ENCODE data around the gene GPC6.
A peak's percentile ranks its signal among the peaks of the same experiment; 100 is the strongest.

GPC6 gene

GRCh38 chr13:94080527-94080926 lies 853.9 kb downstream of the GPC6 start:
- no peak for DNase-seq

GRCh38 chr13:94087100-94087499 lies 860.5 kb downstream of the GPC6 start:
- no peak for DNase-seq

DNA sequence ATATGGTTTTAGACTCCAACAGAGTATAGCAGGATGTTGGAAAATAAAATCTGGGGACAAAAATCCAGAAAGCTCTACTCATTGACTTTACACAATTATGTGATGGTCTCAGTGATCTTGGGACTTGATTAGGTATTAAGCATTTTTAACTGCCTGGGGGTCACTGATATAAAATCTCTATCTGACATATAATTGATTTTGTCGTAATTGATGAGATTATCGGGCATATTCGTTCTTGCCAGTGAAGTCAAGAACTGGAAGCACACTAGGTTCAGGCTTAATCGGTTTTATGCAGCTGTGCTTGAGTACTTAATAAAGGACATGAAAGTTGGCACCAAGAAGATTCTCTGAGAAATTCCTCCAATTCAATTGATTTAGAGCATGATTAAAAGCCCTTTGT lies 862.1 kb downstream of the GPC6 start:
- DNase-seq, result no peak

- no peak for DNase-seq
Measured at GRCh38 chr13:94090773-94091480, 864.3 kb downstream of the GPC6 start.

DNA sequence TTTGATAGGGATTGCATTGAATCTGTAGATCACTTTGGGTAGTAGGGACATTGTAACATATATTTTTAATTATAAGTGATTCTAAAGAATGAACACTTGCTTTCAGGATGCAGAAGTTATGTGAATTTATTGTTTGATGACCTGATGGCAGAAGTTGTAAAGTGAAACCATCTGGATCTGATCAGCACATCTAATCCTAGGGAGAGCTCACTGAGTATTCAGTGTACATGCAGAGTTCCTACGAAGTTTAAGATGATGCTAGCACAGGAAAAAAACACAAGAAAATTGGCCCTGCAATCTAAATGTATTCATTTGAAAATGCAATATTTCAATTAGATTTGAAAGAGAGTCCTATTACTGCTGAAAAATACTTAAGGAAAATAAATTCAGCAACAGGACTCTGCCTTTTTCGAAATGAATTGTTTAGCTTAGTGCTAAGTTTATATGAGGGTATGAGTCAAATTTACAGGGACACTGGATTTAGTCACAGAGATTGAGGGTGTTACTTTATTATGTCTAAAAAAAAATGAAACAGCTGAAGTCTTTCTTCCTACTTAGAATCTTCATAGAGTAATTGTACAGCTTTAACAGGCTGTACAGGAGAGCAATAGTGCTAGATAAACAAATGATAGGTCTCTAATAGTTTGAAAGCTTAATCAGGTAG lies 867.2 kb downstream of the GPC6 start:
- DNase-seq, result no peak

DNA sequence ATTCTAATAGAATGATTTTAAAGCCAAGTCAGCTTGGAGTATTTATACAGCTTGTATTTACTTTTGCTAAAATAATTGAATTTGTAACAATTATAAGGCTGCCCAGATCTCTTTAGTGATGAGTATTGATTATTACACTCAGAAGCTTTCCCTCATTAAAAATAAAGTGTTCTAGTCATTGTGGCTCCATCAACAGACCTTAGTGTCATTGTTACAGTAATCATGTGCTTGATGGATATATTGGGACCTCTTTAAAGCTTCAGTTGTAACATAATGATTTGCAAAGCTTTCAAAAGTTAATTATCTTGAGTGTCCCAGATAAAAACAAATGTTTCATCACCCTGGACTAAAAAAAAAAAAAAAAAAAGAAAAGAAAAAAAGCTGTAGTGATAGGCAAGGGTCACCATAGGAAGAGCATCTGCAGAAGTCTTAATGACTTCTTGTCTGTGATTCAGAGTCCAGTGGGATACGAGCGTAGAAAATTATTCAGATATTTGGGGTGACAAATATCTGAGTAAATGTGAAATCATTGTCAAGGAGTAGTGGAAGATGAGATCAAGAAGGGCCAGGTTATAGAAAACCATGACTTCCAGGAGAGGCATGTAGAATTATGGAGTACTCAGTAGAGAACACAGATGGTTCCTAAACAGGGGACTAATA lies 883.2 kb downstream of the GPC6 start:
- no peak for DNase-seq

DNA sequence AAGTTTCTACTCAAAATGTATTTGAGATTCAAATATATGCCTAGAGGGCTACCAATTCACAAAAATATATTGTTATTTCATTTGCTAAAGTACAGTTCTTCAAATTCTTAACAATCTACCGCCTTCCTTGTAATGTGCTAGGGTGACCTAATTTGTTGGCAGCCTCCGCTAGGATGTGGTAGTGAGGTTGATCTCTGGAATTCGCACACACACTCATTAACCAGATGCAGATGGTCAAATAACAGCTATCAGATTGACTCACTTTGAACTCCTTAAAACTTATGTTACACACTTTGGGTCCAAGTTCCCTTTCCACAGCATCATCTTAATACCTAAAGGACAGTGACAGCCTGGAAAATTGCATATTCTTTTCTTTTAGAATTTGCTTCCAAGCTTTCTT lies 885.6 kb downstream of the GPC6 start:
- no peak for DNase-seq

- no peak for DNase-seq
Measured at GRCh38 chr13:94112731-94113130, 886.1 kb downstream of the GPC6 start.

DNA sequence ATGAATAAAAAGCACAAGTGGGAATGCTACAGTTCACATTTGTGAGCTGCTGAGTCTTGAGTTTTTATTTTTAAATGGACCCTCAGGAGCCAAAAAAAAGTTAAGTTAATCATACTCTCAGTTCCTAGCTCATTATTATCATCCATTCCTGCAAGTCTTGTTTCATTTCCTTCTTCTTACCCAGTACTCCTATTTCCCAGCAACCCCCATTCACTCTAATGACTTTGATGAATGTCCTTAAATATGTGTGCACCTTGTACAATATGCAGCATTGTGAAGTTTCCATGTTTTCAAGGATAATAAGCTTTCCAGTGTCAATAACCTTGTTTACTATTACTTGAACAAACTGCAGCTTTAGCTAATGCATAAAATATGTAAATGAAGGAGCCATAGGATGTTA lies 886.6 kb downstream of the GPC6 start:
- DNase-seq, result no peak

- no peak for DNase-seq
Measured at GRCh38 chr13:94114166-94114565, 887.6 kb downstream of the GPC6 start.

- peak; percentile 9 for DNase-seq
Measured at GRCh38 chr13:94115054-94115453, 888.4 kb downstream of the GPC6 start.

GRCh38 chr13:94119360-94119936 lies 892.8 kb downstream of the GPC6 start:
- no peak for DNase-seq

- DNase-seq, result no peak
Measured at GRCh38 chr13:94120878-94121277, 894.3 kb downstream of the GPC6 start.

DNA sequence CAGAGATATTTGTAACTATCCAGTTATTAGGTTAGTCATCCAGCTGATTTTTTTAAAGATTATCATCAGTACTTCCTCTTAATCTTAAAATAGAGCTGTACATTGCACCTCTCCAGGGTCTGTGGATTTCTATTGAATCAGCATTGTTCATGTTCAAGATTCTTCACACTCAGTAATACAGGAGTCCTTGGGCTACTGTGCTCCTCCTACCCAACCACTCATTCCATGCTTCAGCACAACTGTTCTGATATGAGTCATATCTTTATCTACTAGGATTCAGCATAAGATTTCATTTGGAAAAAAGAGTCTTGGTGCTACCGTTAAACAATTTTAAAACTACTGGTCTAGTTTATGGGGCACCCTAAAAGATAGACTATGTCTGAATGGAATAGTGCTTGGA lies 895.1 kb downstream of the GPC6 start:
- no peak for DNase-seq

DNA sequence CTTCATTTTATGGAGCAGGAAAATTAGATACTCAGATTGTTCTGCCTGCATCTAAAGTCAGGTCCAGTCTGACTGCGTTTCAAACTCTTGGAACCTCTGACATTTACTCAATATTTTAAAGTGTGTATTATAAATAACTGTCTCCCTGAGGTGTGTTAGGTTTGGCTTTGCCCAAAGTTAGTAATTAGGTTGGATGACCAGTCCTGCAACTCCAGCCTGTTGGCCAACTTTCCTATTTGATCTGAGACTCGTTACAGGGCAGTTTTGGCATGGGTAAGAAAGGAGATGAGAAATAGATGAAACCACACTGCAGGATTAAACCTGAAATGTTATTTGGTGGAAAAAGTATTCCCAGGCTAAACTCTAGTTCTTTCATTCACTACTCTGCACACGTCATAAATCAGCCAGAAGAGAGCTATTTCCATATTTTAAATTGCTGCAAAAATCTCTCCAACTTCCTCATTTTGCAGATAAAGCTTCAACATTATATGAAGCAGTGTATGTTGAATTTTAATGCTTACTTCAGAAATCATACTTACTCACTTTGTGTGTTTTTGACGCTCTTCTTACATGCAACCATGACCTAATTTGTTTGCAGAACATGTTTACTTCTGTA lies 895.8 kb downstream of the GPC6 start:
- DNase-seq, result no peak

GRCh38 chr13:94123557-94123956 lies 897.0 kb downstream of the GPC6 start:
- DNase-seq, result no peak

GRCh38 chr13:94128430-94128829 lies 901.8 kb downstream of the GPC6 start:
- no peak for DNase-seq

- no peak for DNase-seq
Measured at GRCh38 chr13:94129490-94129894, 902.9 kb downstream of the GPC6 start.

DNA sequence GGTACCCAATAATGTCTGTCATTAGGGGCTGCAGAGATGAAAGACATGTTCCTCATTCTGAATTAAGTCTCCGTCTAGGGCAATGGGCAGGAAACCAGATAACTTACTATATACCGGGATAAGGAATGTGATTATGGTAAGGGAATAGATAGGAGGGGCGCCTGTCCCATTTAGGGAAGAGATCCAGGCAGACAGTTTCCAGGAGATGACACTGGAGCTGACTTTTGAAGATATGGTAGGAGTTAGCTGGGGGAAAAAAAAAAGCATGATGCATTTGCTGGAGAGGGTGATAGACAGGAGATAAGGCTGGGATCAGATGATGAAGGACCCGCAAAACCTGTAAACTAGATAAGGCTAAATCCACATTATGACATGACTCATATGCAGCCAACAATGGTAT lies 912.2 kb downstream of the GPC6 start:
- DNase-seq, result no peak

GRCh38 chr13:94139393-94139995 lies 912.9 kb downstream of the GPC6 start:
- no peak for DNase-seq

- no peak for DNase-seq
Measured at GRCh38 chr13:94140027-94140426, 913.4 kb downstream of the GPC6 start.

- no peak for DNase-seq
Measured at GRCh38 chr13:94140511-94140910, 913.9 kb downstream of the GPC6 start.
